ENCODE data around the gene SOST. TPM values are rescaled to one million over a fixed set of nuclear protein-coding genes. Genes with fewer than 3 reads are reported as not detected.
A peak's percentile ranks its signal among the peaks of the same experiment; 100 is the strongest.

SOST gene
- total and polyA plus RNA-seq, 2 donors (not counting 3 experiments of a cell fraction or from before 2014, with no cell fraction given) = not detected

DNA sequence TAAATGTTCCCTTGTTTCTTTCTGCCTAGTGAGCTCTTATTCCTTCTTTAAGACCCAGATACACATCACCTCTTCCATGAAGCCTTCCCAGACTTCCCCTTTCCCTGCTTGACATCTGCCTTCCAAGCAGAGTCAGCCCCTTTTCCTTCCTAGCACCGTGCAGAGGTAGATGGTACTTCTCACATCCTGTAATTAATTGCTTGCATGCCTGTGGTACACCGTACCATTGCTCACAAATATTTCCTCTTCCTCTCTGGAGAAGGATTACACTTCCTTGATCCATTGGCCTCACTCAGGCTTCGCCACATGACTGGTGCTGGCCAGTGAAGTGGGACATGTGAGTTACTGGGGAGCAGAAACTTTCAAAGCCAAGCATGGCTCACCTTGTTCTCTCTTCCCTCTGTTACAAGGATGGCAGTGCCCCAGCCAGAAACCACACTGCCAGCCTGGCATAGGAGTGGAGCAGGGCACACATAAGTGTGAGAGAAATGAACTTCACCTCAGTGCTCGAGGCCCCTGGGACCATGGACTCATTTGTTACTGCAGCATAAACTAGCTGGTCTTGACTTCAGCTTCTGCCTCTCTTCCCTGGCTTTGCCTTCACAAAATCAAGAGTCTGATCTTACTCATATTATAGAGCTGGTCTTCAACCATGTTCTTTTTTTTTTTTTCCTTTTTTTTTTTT lies 44.0 kb downstream of the SOST start:
- Histone ChIP-seq H3K4me1 (ENCODE audit: control insufficient read depth, extremely low read depth, insufficient read depth, low read length) (peaks cover 16% of the 10 kb centered on the region), H3K79me2 (ENCODE audit: control insufficient read depth, insufficient read depth, low read length) (no peaks in the 10 kb centered on the region), H3K27me3 (ENCODE audit: control insufficient read depth in 2 of 2, insufficient read depth in 2 of 2, low read length in 2 of 2) (no peaks in the 10 kb centered on the region), H3K4me2 (ENCODE audit: insufficient read depth, low read length) (peak overlapping the region; percentile 85), H3K9me1 (replicated peaks; ENCODE audit: control insufficient read depth, extremely low read depth, insufficient read depth, low read length) (no peaks in the 10 kb centered on the region), H2AFZ (ENCODE audit: low read depth, low read length) (peak overlapping the region; percentile 85), H4K20me1 (replicated peaks; ENCODE audit: control insufficient read depth, extremely low read depth, insufficient read depth, low read length) (no peaks in the 10 kb centered on the region), H3K36me3 (ENCODE audit: control insufficient read depth in 2 of 2, extremely low read depth in 1 of 2, insufficient read depth in 2 of 2, low read length in 2 of 2) (no peaks in the 10 kb centered on the region), H3K27ac (ENCODE audit: insufficient read depth, low read depth, low read length) (no peak overlapping the region), H3K4me3 (replicated peaks in 1 of 3; ENCODE audit: insufficient read depth in 1 of 3, low read depth in 1 of 3, low read length in 3 of 3) (no peak overlapping the region), H3K9me3 (replicated peaks; ENCODE audit: control insufficient read depth, insufficient read depth, low read length) (no peaks in the 10 kb centered on the region), H3K9ac (replicated peaks; ENCODE audit: extremely low read depth, insufficient read depth, low read length) (no peak overlapping the region)
- ChIA-PET CTCF (interaction anchor here (1.2 to 2.1 kb wide), 9 partner anchors 8 to 53 kb away, joined by 4 to 21 read pairs (median 6); partner anchors contain the start of gene SOST), POLR2A (no interaction called here)
- intact Hi-C loops (cut with micrococcal nuclease) (no loop called here), dilution Hi-C loops (cut with MboI; ENCODE audit: extremely low pct_ligation_motif_present, low sequenced_read_pairs) (no loop called here)
- DNase-seq (ENCODE audit: low read depth, low spot score) = peak; percentile 14
- TF ChIP-seq MYC (IDR thresholded peaks at IDR 0.05; ENCODE audit: low read depth, low read length) (no peak), JUN (IDR thresholded peaks at IDR 0.05; ENCODE audit: borderline replicate concordance, insufficient read depth, insufficient read length, low read depth) (no peak), GATA2 (IDR thresholded peaks at IDR 0.05; ENCODE audit: insufficient read depth, insufficient read length, low read depth, low read length) (no peak), POLR2AphosphoS5 (IDR thresholded peaks at IDR 0.05; ENCODE audit: insufficient read depth, low read depth, low read length) (no peak), EZH2 (IDR thresholded peaks at IDR 0.05; ENCODE audit: borderline replicate concordance, low read depth, low read length, severe bottlenecking) (no peak), POLR2A (IDR thresholded peaks at IDR 0.05; ENCODE audit: low read depth, low read length) (no peak), FOS (IDR thresholded peaks at IDR 0.05; ENCODE audit: borderline replicate concordance, insufficient read depth, low read length) (no peak), MAX (IDR thresholded peaks at IDR 0.05; ENCODE audit: insufficient read depth, insufficient read length) (no peak)
- TF ChIP-seq, protein P1, sequence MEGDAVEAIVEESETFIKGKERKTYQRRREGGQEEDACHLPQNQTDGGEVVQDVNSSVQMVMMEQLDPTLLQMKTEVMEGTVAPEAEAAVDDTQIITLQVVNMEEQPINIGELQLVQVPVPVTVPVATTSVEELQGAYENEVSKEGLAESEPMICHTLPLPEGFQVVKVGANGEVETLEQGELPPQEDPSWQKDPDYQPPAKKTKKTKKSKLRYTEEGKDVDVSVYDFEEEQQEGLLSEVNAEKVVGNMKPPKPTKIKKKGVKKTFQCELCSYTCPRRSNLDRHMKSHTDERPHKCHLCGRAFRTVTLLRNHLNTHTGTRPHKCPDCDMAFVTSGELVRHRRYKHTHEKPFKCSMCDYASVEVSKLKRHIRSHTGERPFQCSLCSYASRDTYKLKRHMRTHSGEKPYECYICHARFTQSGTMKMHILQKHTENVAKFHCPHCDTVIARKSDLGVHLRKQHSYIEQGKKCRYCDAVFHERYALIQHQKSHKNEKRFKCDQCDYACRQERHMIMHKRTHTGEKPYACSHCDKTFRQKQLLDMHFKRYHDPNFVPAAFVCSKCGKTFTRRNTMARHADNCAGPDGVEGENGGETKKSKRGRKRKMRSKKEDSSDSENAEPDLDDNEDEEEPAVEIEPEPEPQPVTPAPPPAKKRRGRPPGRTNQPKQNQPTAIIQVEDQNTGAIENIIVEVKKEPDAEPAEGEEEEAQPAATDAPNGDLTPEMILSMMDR (IDR thresholded peaks at IDR 0.05; ENCODE audit: extremely low read depth in 1 of 2, insufficient read depth in 1 of 2, low read depth in 1 of 2, low read length in 2 of 2) = no peak
- FAIRE-seq = peak; percentile 91
- no TSS peak for BruUV-seq (replicated peaks)
